Measurements from ENCODE around the gene C2CD4D.
"Not testable (repeated sequence)": the region's sequence is repeated elsewhere in the genome, so short reads cannot be mapped to it uniquely, and the experiment has no call there.

The C2CD4D gene
- 0 to 0.66 (median 0) reads per million in 17 experiments for total RNA-seq

DNA sequence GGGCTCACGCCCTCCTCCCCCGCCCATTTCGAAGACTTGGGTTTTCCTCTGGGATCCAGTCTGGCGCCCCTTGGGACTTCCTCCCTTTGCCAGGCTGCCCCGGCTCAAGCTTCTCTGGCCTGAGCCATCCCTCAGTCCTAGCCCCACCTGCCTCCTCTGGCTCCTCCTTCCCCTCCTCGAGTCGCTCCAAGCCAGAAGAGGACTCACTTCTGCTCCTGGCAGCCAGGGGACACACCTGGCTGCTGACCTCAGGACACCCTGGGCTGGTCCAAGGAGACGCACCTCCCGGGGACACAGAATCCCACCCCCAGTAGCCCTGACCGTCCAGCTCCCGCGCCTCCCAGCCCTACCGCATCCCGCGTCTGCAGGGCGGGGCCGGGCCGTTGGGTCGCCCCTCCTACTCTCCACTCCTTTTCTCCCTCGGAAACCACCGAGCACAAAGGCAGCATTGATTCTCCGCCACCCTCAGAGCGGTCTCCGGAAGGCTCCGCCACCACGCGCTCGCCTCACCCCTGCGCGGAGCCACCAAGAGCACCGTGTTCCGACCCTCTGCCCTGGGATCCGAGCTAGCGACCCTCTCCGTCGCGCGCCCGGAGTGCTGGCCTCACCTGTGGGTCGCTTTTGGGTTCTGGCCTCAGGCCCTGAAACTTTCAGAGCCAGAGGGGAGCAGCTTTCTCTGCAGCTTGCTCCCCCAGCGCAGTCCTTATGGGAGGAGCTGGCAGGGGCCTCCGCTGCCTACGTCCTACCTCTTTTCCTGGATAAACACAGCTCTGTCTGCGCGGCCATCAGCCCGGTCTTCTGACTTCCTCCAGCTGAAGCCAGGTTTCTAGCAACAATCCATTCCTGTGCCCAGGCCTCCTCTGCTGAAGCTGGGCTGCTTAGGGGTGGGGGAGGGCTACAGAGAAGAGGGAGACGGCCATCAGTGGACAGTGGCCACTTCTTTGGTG is at the start of gene C2CD4D:
Gene C2CD4D, minus strand, starts transcription at position 364 of the 947 bp plus-strand sequence. CDS start 831 bp downstream, outside the sequence.
- peak in 1 of 4 experiments; percentile 22 for DNase-seq

DNA sequence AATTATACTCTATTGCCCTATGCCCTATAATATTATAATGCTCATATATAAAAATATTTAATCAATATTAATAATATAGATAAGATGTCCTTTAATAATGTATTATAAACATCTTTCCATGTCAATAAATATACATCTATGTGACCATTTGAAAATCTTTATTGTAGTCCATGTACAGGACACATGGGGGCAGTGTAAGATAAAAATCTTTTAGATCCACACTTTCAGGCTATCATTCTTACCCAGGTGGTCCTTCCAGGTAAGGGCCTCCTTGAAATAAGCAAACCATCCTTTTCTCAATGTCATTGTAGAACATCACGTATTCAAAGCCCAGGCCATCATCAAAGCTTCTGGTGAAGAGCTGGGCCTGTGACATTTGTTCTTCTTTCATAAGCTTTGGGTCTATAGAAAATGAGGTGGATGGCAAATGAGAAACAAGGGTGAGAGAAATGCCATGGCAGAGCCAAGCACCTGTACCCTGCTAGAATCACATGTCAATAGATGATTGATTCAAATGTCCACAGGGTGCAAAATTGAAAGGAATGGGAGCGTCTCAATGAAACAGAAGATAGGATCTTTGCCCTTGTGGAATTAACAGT is 49.5 kb upstream of the C2CD4D start:
- DNase-seq, result peak in 1 of 4 experiments; percentile 48

DNA sequence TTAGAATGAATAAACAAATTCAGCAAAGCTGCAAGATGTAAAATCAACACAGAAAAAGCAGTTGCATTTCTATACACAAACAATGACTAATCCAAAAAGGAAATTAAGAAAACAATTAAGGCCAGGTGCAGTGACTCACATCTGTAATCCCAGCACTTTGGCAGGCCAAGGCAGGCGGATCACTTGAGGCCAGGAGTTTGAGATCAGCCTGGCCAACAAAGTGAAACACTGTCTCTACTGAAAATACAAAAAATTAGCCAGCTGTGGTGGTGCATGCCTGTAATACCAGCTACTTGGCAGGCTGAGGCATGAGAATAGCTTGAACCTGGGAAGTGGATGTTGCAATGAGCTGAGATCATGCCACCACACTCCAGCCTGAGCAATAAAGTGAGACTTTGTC is 47.4 kb upstream of the C2CD4D start:
- peak in 1 of 4 experiments; percentile 32 for DNase-seq

DNA sequence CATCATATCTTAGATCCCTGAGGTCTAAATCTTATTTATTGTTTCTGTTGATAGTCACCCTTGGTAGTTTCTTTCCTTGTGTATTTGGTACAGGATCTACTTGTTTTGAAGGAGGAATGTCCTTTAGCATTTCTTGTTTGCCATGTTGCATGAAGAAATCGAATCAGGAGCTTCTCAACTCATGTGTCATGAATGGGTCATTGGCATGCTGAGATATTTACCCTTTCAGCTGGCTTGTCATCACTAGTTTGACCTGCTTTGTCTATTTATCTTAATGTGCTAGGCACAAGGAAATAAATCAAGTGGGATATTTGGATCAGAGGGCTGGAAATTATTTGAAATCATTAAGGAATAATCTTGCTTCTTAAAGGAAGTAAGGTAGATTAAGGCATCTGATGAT is 45.9 kb upstream of the C2CD4D start:
- DNase-seq, result no peak

DNA sequence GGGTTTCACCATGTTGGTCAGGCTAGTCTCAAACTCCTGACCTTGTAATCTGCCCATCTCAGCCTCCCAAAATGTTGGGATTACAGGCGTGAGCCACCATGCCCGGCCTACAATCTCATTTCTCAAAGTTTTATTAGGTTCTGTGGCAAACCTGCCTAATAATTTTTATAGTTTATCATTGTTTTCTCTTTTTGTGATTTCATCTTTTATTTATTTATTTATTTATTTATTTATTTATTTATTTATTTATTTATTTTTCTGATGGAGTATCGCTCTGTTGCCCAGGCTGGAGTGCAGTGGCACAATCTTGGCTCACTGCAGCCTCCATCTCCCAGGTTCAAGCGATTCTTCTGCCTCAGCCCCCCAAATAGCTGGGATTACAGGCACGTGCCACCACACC is 45.3 kb upstream of the C2CD4D start:
- not testable (repeated sequence) for DNase-seq

DNA sequence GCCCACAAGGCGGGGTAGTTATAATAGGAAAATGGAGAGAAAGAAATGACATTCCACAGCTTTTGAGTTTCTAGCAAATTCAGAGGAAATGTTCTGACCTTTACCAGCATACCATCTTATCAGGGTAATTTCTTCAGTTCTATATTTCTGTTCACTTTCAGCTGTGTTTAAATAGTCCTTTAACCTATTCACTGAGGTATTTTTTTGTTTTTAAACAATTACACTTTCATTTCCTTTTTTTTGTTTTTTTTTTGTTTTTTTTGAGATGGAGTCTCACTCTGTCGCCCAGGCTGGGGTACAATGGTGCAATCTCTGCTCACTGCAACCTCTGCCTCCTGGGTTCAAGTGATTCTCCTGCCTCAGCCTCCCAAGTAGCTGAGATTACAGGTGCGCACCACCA is 44.8 kb upstream of the C2CD4D start:
- not testable (repeated sequence) for DNase-seq

DNA sequence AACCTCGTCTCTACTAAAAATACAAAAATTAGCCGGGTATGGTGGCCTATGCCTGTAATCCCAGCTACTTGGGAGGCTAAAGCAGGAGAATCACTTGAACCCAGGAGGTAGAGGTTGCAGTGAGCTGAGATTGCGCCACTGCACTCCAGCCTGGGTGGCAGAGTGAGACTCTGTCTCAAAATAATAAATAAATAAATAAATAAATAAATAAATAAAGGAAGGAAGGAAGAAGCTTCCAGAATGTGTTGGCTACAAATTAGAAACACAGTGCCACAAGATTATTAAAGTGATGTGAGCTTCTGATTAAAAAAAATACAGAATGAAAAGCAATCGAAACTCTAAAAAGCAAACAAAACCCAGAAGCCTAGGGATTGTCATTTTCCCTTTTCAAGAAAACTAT is 44.3 kb upstream of the C2CD4D start:
- not testable (repeated sequence) for DNase-seq

DNA sequence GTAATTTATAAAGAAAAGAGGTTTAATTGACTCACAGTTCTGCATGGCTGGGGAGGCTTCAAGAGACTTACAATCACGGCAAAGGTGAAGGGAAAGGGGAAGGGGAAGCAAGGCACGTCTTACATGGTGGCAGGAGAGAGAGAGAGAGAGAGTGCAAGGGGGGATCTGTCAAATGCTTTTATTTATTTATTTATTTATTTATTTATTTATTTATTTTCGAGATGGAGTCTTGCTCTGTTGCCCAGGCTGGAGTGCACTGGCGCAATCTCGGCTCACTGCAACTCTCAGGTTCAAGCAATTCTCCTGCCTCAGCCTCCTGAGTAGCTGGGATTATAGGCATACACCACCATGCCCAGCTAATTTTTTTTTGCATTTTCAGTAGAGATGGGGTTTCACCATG is 43.3 kb upstream of the C2CD4D start:
- DNase-seq, result not testable (repeated sequence)

DNA sequence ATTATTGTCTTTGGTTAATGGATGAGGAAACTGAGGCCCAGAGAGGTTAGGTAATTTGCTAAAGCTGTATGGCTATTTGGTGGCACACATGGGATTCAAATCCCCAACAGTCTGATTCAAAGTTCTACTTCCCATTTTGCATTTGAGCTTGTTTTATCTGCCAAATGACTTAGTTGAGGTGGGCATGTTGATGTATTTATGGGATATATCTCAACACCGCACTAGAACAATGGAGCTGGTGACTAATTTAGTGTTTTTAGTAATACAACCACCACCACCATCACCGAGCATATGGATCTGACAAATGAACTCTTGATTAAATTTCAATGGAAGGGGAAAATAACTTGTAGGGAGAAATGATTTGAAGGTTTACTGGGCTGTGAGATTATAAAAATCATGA is 42.8 kb upstream of the C2CD4D start:
- no peak for DNase-seq

DNA sequence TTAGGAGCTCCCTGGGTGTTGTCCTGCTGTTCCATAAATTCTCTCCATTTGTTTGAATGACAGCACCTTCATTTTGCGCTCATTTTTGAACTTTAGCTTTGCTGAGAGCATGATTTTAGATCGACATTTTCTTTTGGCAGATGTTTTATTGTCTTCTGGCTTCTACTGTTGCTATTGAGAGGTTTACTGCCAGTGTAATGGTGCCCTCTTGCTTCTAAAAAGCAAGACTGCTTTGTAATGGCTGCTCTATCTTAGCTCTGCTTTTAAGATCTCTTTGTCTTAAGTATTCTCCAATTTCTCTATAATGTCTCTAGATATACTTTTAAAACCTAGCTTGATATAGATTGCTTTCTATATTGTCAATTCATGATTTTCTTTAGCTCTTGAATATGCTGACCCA is 41.9 kb upstream of the C2CD4D start:
- no peak for DNase-seq

DNA sequence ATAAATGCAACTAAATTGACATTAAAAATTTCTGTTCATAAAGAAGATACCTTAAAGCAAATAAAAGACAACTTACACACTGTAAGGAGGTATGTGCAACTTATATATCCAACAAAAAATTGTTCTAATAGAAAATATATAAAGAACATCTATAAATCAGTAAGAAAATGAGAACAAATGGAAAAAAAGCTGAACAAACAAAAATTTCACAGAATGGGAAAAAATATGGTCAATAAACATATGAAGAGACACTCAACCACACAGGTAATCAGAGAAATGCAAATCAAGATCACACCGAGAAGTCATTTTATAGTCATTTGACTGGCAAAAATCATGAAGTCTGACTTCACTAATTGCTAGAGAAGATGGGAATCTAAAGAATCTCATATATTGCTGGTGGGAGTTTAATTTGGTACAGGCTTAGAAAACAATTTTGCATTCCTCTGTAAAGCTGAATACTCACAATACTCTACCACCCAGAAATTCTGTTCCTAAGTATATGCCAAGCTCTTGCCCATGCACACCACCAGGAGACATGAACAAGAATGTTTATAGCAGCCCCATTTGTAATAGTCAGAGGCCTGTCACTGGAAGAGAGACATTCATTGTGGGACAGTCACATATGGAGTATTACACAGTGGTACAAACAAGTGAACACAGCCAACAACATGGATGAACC is 35.9 kb upstream of the C2CD4D start:
- DNase-seq, result no peak

DNA sequence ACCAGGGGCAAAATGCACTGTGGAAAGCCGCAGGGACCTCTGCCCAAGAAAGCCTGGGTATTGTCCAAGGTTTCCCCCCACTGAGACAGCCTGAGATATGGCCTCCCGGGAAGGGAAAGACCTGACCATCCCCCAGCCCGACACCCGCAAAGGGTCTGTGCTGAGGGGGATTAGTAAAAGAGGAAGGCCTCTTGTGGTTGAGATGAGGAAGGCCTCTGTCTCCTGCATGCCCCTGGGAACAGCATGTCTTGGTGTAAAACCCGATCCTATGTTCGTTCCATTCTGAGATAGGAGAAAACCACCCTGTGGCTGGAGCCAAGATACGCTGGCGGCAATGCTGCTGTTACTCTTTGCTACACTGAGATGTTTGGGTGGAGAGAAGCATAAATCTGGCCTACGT is 33.2 kb upstream of the C2CD4D start:
- not testable (repeated sequence) for DNase-seq

DNA sequence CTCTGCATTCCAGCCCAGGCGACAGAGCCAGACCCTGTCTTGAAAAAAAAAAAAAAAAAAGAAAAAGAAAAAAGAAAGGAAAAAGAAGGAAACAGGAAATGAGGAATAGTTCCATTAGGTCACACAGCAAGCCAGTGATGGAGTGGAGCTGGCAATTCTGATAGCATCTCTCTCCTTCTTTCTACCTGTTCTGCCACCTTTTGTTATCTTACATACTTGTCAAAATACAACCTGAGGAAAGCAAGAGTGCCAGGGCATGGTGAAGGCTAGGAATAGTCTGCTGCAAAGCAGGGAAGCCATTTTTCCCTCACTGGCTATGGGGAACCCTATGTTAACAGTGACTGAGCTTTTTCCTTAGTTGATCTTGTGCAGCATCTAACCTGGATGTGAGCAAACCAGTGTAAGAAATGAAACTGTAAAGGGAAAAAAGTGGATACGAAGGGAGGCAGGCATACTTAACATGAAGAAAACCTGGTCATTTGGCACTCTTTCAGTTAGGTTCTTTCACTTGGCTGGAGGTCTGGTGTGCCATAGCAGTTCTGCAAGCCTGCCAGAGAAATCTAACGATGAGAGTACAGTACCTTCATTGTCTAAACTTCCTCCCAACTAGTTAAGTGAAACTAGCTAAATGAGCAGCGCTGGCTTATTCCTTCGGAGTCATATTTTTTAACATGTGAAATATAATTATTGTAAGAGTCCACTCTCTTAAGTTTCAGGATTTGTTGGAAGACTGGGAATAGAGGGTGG is 31.8 kb upstream of the C2CD4D start:
- no peak for DNase-seq

DNA sequence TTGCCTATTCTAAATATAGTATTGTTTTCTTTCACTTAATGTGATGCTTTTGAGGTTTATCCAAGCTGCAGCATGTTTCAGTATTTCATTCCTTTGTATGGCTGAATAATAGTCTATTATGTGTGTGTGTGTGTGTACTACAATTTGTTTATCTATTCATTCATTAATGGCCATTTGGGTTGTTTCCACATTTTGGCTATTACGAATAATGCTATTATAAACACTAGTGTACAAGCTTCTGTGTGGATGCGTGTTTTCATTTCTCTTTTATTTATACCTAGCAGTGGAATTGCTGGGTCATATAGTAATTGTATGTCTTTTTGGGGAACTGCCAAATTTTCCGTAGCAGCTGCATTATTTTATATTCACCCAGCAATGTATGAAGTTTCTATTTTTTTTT is 28.9 kb upstream of the C2CD4D start:
- DNase-seq, result peak in 2 of 4 experiments; percentile 22 to 32

DNA sequence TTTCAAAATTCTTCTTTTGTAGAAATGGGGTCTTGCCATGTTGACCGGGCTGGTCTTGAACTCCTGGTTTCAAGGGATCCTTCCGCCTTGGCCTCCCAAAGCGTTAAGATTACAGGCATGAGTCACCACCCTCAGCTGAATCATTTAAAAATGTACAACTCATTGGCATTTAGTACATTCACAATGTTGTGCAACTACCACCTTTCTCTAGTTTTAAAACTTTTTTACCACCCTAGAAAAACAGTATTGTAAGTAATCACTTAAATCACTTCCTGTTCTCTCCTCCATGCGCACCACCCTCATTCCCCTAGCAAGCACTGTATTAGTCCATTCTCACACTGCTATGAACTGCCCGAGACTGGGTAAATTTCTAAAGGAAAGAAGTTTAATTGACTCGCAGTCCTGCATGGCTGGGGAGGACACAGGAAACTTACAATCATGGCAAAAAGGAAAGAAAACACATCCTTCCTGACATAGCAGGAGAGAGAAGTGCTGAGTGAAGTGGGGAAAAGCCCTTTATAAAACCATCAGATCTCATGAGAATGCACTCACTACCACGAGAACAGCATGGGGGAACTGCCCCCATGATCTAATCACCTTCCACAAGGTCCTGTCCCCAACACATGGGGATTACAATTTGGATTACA is 28.3 kb upstream of the C2CD4D start:
- DNase-seq, result peak; percentile 59 to 85 (median 77)

DNA sequence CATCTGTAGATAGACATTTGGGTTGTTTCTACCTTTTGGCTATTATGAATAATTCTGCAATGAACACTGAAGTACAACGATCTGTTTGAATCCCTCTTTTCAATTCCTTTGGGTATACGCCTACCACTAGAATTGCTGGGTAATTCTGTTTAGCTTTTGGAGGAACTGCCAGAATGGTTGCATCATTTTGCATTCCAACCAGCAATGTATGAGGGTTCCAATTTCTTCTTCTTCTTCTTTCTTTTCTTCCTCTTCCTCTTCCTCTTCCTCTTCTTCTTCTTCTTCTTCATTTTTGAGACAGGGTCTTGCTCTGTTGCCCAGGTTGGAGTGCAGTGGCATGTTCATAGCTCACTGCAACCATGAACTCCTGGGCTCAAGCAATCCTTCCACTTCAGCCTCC is 27.7 kb upstream of the C2CD4D start:
- peak in 3 of 4 experiments; percentile 38 to 63 (median 50) for DNase-seq

DNA sequence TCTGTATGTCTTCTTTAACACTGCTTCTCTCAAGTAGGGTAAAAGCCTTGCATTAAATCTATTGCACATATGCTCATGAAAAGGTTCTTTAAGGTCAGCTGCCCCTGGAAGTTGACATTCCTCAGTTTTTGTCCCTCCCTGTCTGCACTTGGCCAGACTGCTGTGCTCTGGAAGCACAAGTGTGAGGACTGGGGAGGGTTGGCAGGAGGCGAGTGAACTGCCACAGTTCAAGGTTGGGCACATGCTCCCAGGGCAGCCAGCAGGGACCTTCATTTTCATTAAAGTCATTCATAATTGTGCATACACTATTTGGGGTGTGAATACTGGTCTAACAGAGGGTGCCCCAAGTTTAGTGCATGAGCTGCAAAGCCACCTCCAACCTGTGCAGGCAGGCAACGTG is 24.8 kb upstream of the C2CD4D start:
- DNase-seq, result no peak

DNA sequence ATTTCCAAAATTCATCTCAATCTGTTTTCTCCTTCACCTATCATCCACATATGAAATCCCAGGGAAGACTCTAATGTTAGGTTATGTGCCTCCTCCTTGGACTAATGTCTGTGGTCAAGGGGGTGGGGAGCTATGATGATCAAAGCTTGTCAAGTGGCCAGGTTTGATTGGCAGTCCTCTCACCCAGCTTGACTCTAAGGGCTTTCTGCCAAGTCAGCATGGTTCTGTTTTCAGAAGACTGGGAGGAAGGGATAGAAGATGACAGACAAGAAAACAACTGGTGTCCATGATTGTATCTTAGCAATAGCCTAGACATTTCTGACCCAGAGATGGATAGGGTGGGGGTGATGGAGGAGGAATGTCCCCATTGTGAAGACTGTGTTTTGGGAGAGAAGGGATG is 23.0 kb upstream of the C2CD4D start:
- no peak for DNase-seq

DNA sequence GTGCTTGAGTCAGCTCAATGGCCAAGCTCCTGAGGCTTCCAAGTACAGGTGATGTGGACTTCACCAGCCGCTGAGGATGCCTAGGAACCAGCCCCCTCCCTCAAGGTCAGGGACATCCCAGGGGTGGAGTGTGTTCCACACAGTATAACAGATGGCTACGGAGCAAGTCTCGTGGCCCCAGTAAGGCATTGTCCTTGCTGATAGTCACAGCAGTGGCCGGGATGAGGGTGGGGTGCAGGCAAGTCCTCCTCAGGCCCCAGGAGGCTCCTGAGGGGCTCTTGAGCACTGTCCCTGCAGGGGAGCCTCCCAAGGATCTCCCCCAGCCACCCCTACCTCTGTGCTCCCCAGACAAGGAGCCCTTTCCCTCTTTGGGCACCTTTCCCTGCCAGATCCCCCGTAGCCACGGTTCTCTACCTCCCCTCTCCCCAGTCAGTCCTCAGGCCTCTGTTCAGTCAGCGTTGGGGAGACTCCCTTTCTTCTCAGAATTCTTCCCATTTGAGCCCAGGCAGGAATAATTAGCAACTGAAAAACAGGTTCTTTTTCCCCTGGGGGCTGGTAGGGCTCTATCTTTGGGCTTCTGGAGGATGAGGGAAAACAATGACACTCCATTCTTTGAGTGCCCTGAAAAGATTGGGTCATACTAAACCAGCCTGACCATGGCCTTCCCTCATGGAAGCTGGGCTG is 21.0 kb upstream of the C2CD4D start:
- DNase-seq, result no peak

DNA sequence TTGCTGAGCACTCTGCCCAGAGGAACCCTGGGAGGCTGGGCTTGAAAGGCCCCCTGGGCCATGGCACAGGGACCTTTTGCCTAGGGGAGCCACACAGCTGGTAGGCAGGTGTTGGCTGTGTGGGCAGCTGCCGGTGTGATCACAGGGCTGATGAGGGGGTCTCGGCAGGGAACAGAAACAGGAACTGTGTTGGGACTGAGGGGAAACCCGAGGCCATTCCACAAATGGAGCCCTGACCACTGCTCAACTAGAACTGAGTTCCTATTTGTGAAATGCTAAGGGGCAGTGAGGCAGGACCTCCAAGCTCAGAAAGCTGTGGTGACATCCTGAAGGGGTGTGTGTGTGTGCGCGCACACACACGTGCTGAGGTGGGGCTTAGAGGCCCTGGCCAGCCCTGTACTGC is 20.3 kb upstream of the C2CD4D start:
- no peak for DNase-seq

Data from suppressor macrophage (primary cell).